GM21390 (cell line): ENCODE measurements around the gene ATXN2.
"Not testable (repeated sequence)": the region's sequence is repeated elsewhere in the genome, so short reads cannot be mapped to it uniquely, and the experiment has no call there.

Source experiments
- ATAC-seq: cut with Tn5 transposase; IDR thresholded peaks from one replicate; pipeline ENCODE4 v1.9.1; 2021; ENCODE audit not compliant: unreplicated experiment

Gene ATXN2

GRCh38 chr12:111574797-111575443, 24.2 kb downstream of the ATXN2 start:
- no peak for ATAC-seq

GRCh38 chr12:111573476-111573875, 25.6 kb downstream of the ATXN2 start:
- no peak for ATAC-seq

DNA sequence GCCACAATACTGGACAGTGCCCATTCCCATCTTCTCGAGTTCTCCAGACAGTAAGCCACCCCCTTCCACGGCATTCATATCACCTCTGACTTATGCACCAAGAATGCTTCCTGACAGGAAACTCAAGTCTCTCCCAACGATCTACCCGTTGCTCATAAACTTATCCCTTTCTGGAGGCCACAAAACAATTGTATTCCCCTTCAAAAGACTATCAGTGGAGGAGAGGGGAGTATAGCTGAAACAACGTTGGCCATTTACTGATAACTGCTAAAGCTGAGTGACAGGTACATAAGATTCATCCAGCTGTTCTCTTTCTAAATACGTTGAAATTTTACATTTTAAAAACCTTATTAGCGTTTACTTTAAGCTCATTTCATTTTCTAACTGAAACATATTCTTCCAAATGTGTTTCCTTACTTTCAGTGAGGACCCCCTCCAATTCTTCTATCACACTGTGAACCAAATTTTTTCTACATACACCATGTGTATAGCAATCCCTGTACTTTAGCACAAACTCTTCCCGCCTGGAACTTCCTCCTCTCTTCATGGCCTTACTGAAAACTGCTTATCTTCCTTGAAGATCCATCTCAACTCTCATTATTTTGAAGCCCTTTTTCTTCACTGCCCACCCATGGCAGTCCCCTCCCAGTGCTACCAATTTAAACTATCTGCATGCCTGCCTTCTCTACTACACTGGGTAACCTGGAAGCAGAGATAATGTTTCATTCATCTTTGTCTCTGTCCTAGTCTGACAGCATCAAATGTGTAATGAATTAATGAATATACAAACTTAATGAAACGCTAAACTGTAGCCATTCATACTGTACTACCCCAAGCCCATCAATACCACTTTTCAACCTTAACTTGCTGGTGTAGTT, 28.8 kb downstream of the ATXN2 start:
- no peak for ATAC-seq

- no peak for ATAC-seq
Observed at GRCh38 chr12:111569363-111570083, 29.6 kb downstream of the ATXN2 start.

DNA sequence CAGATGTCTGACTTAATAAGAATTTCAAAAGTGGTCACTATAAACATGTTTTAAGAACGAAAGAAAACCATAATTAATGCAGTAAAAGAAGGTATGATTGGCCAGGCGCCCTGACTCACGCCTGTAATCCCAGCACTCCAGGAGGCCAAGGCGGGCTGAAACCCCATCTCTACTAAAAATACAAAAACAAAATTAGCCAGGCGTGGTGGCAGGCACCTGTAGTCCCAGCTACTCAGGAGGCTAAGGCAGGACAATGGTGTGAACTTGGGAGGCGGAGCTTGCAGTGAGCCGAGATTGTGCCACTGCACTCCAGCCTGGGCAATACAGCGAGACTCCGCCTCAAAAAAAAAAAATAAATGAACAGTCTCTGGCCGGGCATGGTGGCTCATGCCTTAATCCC, 38.3 kb downstream of the ATXN2 start:
- ATAC-seq: not testable (repeated sequence)

DNA sequence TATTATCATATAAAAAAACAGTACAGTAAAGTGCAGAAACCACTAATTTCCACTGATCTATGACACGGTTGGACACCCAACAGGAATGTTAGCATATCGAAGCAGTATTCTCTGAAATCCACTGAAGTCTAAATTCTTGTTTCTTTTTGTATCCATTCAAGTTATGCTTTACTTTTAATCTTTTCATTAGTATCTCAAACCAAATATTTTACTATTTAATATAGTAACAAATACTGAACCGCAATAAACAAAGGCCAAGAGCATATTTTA, 41.1 kb downstream of the ATXN2 start:
- no peak for ATAC-seq

DNA sequence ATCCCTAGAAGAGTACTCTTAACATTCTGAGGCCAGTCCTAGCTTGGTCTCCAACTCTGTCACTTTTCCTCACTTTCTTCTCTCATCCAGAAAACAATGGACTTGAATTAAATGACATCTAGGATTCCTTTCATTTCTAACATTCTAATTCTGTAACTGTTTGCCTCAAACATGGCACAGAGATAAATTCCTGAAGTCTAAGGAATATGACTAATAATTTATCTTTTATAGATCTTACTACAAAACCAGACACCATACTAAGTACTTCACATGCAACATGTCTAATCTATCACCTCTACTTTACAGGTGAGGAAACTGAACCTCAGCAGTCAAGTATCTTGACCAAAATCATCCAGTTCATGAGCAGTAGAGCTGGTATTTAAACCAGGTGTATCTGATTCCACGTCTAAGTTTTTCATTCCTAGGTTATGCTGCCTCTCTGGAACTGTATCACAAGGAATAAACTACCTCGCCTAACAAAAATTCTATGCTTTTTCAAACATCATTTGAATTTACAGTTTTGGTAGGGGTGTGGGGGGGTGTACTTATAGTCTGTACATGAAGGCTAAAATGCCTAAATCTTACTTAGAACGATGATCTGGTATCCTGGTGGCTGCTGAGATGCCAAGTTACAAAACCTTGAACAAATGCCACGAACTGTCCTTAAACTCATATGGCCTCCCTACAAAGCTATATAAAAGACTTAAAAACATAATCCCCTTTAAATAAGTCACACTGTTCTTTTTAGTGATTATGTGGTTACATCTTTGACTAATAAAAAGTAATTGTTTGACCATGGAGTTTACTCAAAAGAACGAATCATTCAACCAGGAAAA, 41.6 kb downstream of the ATXN2 start:
- ATAC-seq: no peak

DNA sequence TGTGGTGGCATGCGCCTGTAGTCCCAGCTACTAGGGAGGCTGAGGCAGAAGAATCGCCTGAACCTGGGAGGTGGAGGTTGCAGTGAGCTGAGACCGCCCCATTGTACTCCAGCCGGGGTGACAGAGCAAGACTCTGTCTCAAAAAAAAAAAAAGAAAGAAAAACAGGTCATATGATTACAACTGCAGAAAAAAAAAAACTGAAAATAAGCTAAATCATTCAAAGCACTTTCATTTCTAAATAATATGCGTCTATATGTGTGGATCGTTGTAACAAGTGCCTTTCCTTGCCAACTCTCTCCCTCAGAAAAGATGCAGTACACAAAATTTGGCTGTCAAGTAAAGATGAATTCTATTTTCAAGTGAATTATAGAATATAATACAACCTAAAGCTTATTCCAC, 42.4 kb downstream of the ATXN2 start:
- no peak for ATAC-seq

DNA sequence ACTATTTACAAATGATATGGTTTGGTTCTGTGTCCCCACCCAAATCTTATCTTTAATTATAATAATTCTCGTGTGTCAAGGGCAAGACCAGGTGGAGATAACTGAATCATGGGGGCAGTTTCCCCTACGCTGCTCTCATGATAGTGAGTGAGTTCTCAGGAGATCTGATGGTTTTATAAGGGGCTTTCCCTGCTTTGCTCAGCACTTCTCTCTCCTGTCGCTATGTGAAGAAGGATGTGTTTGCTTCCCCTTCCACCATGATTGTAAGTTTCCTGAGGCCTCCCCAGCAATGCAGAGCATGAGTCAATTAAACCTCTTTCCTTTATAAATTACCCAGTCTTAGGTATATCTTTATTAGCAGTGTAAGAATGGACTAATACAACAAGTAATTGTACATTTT, 43.8 kb downstream of the ATXN2 start:
- not testable (repeated sequence) for ATAC-seq

DNA sequence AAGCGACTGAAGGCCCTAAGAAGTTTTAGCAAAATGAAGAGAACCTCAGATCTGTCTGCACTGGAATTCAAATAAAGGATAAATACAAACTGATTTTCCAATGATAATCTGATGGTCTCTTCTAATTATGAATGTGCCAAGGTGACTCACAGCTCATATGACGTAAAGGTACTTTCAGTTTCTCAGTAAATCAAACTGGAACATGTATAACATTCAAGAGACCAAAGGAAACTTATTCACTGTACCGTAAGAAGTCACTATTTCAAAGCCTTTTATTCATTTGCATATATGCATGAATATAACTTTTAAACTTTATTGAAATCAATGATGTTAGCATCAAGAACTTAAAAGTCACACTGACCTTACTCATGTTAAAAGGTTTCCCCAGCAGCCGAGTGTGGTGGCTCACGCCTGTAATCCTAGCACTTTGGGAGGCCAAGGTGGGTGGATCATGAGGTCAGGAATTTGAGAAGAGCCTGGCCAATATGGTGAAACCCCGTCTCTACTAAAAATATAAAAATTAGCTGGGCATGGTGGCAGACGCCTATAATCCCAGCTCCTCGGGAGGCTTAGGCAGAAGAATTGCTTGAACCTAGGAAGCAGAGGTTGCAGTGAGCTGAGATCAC, 52.2 kb downstream of the ATXN2 start:
- no peak for ATAC-seq

DNA sequence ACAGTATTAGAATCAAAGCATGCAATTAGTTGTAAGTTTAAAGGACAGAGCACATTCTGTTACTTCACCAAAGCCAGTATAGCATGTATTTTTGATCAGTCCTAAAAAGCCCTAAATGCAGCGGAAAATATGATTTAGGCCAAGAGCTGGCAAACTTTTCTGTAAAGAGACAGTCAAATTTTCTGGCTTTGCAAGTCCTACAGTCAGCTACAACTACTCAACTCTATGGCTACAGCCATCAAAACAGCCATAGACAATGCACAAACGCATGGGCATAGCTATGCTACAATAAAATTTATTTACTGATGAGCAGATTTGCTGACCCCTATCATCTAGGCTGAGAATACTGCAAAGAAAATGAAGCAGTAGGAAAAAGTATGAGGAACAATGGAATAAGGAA, 52.9 kb downstream of the ATXN2 start:
- no peak for ATAC-seq

DNA sequence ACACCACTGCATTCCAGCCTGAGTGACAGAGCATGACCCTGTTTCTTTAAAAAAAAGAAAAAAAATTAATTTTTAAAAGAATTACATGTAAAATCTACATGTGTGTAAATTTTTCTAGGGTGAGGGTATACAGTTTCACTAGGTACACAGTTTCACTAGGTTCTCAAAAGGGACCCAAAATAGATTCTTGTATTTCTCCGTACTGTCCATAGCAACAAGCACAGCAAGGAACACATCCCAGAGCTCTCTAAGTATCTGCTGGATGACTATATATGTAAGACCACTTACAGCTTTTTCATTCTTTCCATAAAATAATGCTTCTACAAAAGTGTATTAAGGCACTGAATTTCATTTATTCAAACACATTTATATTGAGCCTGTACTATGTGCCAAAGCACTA, 55.1 kb downstream of the ATXN2 start:
- no peak for ATAC-seq

GRCh38 chr12:111532751-111533150, 66.4 kb downstream of the ATXN2 start:
- ATAC-seq: no peak

DNA sequence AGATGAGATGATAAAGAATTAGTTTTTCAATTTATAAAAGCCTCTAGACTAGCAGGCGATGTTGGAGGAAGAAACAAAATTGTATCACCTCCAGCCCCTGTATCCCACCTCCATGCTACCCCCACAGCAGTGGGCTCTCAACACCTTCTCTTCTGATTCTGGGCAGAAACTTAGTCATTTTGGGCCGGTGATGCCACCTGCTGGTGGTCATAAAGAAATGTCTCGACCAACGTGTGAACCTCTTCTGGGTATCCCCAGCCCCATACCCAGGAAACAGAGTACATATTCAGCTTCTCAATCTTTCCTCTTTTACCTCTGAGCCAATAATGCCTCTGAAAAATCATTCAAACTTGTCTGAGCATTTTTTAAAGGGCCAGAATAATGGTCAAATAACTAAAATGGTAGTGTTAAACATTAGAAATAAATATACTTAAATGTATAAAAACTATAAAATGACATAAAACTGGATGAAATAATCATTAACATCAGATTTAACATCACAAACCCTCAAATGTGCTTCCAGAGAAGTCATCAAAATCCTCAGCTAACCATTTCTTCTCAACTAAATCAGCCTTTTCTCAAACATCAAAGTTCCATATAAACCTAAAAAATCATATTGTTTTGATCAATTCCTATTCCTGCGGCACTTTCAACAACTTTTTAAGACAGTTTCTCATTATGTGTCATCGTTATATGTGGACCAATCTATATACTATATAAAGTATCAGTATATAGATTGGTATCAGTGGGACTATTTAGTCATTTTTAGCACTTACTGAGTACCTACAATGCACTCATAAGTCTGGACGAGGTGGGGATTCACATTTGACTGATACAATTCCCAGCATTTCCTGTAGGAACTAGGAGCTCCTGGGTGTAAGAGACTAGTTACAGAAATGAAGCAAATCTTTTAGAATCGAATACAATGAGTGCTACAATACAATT, 69.4 kb downstream of the ATXN2 start:
- ATAC-seq: no peak

DNA sequence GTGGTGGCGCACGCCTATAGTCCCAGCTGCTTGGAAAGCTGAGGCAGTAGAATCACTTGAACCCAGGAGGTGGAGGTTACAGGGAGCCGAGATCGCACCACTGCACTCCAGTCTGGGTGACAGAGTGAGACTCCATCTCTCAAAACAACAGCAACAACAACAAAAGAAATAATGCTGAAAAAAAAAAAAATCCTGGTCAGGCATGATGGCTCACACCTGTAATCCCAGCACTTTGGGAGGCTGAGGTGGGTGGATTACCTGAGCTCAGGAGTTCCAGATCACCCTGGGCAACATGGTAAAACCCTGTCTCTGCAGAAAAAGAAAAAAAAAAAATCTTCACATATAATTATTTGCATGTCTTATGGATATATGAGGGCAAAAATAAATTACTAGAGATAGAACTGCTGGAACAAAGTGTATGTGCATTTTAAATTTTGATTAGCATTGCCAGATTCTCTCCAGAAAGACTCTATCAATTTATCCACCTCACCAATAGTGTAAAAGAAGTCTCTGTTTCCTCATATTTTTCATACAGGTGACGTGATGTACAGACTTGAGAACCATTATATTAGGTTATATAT, 75.4 kb downstream of the ATXN2 start:
- ATAC-seq: no peak

DNA sequence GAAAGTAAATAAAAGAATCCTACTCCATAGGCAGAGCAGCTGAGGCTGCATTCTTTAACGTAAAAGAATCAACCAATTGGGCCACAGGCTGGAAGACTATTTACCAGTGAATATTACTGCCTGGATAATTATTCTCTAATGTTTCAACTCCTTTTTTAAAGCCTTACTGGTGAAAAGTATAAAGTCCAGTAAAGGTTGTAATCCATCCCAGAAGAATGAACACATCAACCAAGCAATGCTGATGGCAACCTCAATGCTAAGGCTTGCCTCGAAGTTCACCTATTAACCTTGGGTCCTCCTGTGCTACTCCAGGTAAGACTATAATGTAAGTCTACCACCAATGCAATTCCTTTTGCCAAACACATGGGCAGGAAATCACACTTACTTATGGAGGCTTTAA, 77.3 kb downstream of the ATXN2 start:
- no peak for ATAC-seq

DNA sequence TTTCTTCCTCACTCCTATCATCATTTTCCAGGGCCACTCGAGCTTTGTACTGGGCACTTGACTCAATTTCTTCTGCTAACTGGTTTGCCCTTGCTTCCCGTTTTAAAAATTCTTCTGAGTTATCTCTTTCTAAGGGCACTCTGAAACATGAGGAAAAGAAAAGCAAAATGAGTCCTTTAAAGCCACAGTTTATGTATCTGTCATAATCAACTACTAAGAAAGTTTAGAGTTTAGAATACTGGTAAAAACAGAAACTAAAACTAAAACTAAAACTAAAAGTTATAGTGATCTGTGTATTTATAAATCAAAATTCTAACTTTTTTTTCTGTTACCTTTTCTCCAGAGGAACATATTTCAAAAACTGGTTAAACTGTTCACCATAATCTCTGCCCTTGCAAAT, 79.2 kb downstream of the ATXN2 start:
- no peak for ATAC-seq

DNA sequence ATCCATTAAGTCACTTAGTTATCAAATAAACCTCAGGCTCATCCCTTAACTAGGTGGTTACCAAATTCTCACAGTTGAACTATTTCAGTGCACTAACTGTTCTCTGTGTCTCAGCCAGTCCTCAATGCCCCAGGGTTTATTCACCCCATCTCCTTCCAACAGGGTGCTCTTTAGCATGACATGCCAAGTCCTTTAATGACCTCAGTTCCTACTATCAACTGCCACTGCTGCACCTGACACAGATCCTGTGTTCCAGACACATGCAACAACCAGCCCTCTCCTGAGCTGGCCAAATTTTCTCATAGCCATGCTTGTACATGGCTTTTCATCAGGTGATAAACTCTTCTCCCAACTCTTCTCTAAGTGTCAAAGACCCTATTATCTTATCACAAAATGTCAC, 80.0 kb downstream of the ATXN2 start:
- ATAC-seq: no peak

DNA sequence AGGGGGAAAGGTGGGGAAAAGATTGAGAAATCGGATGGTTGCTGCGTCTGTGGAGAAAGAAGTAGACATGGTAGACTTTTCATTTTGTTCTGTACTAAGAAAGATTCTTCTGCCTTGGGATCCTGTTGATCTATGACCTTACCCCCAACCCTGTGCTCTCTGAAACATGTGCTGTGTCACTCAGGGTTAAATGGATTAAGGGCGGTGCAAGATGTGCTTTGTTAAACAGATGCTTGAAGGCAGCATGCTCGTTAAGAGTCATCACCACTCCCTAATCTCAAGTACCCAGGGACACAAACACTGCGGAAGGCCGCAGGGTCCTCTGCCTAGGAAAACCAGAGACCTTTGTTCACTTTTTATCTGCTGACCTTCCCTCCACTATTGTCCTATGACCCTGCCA, 91.4 kb downstream of the ATXN2 start:
- not testable (repeated sequence) for ATAC-seq
